ENCODE results near the gene BLOC1S5.

Gene BLOC1S5

GRCh38 chr6:8063761-8064637 is at the start of gene BLOC1S5:
Gene BLOC1S5, minus strand, starts transcription at chr6:8064389. Its CDS starts 13 bp downstream, at chr6:8064376.
- DNase-seq = peak; percentile 95

GRCh38 chr6:8113131-8113654 is 49.0 kb upstream of the BLOC1S5 start:
- DNase-seq = no peak

- DNase-seq = no peak
These were observed 46.5 kb upstream of the BLOC1S5 start for GRCh38 chr6:8110725-8111124.

- DNase-seq = no peak
These were observed 46.0 kb upstream of the BLOC1S5 start for GRCh38 chr6:8110117-8110721.

- DNase-seq = no peak
These were observed 44.8 kb upstream of the BLOC1S5 start for GRCh38 chr6:8108759-8109539.

GRCh38 chr6:8108031-8108660 is 44.0 kb upstream of the BLOC1S5 start:
- peak; percentile 92 for DNase-seq

GRCh38 chr6:8105791-8106190 is 41.6 kb upstream of the BLOC1S5 start:
- DNase-seq = no peak

GRCh38 chr6:8103726-8104125 is 39.5 kb upstream of the BLOC1S5 start:
- no peak for DNase-seq

GRCh38 chr6:8102122-8102958 is 38.2 kb upstream of the BLOC1S5 start, which contains the start of gene EEF1E1:
Gene EEF1E1, minus strand, starts transcription at chr6:8102548. Its CDS starts 27 bp downstream, at chr6:8102521.
- DNase-seq = peak; percentile 92

- DNase-seq = no peak
These were observed 36.1 kb upstream of the BLOC1S5 start for GRCh38 chr6:8100159-8100854.

GRCh38 chr6:8090650-8091049 is 26.5 kb upstream of the BLOC1S5 start:
- DNase-seq = no peak

- no peak for DNase-seq
These were observed 24.7 kb upstream of the BLOC1S5 start for GRCh38 chr6:8088886-8089285.

GRCh38 chr6:8087870-8088754 is 23.9 kb upstream of the BLOC1S5 start:
- no peak for DNase-seq

- no peak for DNase-seq
These were observed 22.6 kb upstream of the BLOC1S5 start for GRCh38 chr6:8086755-8087306.

GRCh38 chr6:8085053-8085511 is 20.9 kb upstream of the BLOC1S5 start:
- peak; percentile 92 for DNase-seq

GRCh38 chr6:8084586-8084985 is 20.4 kb upstream of the BLOC1S5 start:
- no peak for DNase-seq

GRCh38 chr6:8082954-8083858 is 19.0 kb upstream of the BLOC1S5 start:
- peak; percentile 84 for DNase-seq

- DNase-seq = no peak
These were observed 18.4 kb upstream of the BLOC1S5 start for GRCh38 chr6:8082572-8082953.
